GM12874 (cell line): ENCODE results near the gene WWOX.

Experiments used
- CTCF ChIP-seq: IDR thresholded peaks from 2 replicates; pipeline ENCODE4 v1.5.1; 2011; ENCODE audit warnings: low read depth, mild to moderate bottlenecking, control low read depth, low read length, moderate library complexity; ENCODE audit not compliant: insufficient read depth

The WWOX gene

GRCh38 chr16:78230832-78231231, 131.4 kb downstream of the WWOX start:
- no peak for TF ChIP-seq CTCF

GRCh38 chr16:78235168-78235800, 135.8 kb downstream of the WWOX start:
- peak; percentile 90 for TF ChIP-seq CTCF

- no peak for TF ChIP-seq CTCF
Observed at GRCh38 chr16:78235876-78236275, 136.4 kb downstream of the WWOX start.

GRCh38 chr16:78237841-78238240, 138.4 kb downstream of the WWOX start:
- TF ChIP-seq CTCF = no peak

GRCh38 chr16:78240459-78241222, 141.2 kb downstream of the WWOX start:
- no peak for TF ChIP-seq CTCF

- TF ChIP-seq CTCF = no peak
Observed at GRCh38 chr16:78242239-78242630, 142.8 kb downstream of the WWOX start.

GRCh38 chr16:78244131-78244895, 144.9 kb downstream of the WWOX start:
- no peak for TF ChIP-seq CTCF
